ENCODE results near the gene BHLHA15. TPM values are rescaled to one million over a fixed set of nuclear protein-coding genes. Genes with fewer than 3 reads are reported as not detected.

The BHLHA15 gene
- total and polyA plus RNA-seq, 2 of the 13 experiments (the other 11 are each of a cell fraction or from before 2014, with no cell fraction given): 1.9 to 6.1 TPM

- no peak overlapping the region for H3K4me3 ChIP-seq (replicated peaks in 1 of 3; ENCODE audit: insufficient read depth in 1 of 3, low read depth in 2 of 3, low read length in 3 of 3)
- H4K20me1 ChIP-seq (ENCODE audit: insufficient read depth, low read length): no peaks in the 10 kb centered on the region
- H3K4me2 ChIP-seq (ENCODE audit: low read depth, low read length): no peak overlapping the region
- CTCF ChIA-PET (ENCODE audit: low intra/inter-chr PET ratio, low total read pairs): no interaction called here
- 88% methylated on average over 11 of the region's 11 CpGs for WGBS (ENCODE audit: low lambda C conversion rate)
- H3K4me1 ChIP-seq (ENCODE audit: insufficient read depth, low read length): peaks cover 31% of the 10 kb centered on the region
- peaks cover 1 to 6% of the 10 kb centered on the region in 2 experiments; a peak in 2 of 5 replicates for H3K36me3 ChIP-seq (replicated peaks in 1 of 2; ENCODE audit: control insufficient read depth in 1 of 2, insufficient read depth in 2 of 2, low read length in 2 of 2)
- no peak overlapping the region for H2AFZ ChIP-seq (ENCODE audit: low read length)
- POLR2A ChIA-PET: no interaction called here
- TSS peak; percentile 33 for BruUV-seq (replicated peaks)
- TF ChIP-seq ZNF570 (CRISPR knock-in tag; IDR thresholded peaks at IDR 0.05; ENCODE audit: borderline replicate concordance) (no peak), SRF (IDR thresholded peaks at IDR 0.05; ENCODE audit: low read depth, low read length) (peak; percentile 48; the same call in 1 of the 2 replicates)
- no peak for ATAC-seq
- H3K9ac ChIP-seq (ENCODE audit: insufficient read depth, low read depth, low read length): no peak overlapping the region
- H3K9me3 ChIP-seq (ENCODE audit: low read length): no peaks in the 10 kb centered on the region
- intact Hi-C loops (cut with micrococcal nuclease; ENCODE audit: unreplicated experiment): no loop called here
- no peak for FAIRE-seq
- H3K79me2 ChIP-seq (ENCODE audit: insufficient read depth, low read length): peaks cover 21% of the 10 kb centered on the region
- in situ Hi-C loops (cut with HindIII; ENCODE audit: extremely low pct_ligation_motif_present, low pct_unique_long_range_greater_than_20kb): no loop called here
- no peak for DNase-seq (ENCODE audit: low spot score)
- no peak overlapping the region for H3K27ac ChIP-seq (ENCODE audit: extremely low read length, insufficient read depth, low read length)
- H3K27me3 ChIP-seq (ENCODE audit: control insufficient read depth in 1 of 2, insufficient read depth in 2 of 2, low read length in 2 of 2): no peaks in the 10 kb centered on the region; a peak in 1 of 5 replicates
These were observed 43.8 kb downstream of the BHLHA15 start for GRCh38 chr7:98254951-98255610.

GRCh38 chr7:98256431-98256830, 45.2 kb downstream of the BHLHA15 start:
- DNase-seq (ENCODE audit: low spot score) (no peak), FAIRE-seq (no peak), ATAC-seq (no peak)
- Histone ChIP-seq H3K27ac (ENCODE audit: extremely low read length, insufficient read depth, low read length) (no peak overlapping the region), H3K9me3 (ENCODE audit: low read length) (no peaks in the 10 kb centered on the region), H3K27me3 (ENCODE audit: control insufficient read depth in 1 of 2, insufficient read depth in 2 of 2, low read length in 2 of 2) (no peaks in the 10 kb centered on the region; a peak in 1 of 5 replicates), H4K20me1 (ENCODE audit: insufficient read depth, low read length) (no peaks in the 10 kb centered on the region), H3K4me3 (replicated peaks in 1 of 3; ENCODE audit: insufficient read depth in 1 of 3, low read depth in 2 of 3, low read length in 3 of 3) (no peak overlapping the region), H3K4me1 (ENCODE audit: insufficient read depth, low read length) (peaks cover 22% of the 10 kb centered on the region), H3K36me3 (replicated peaks in 1 of 2; ENCODE audit: control insufficient read depth in 1 of 2, insufficient read depth in 2 of 2, low read length in 2 of 2) (peaks cover 1 to 6% of the 10 kb centered on the region in 2 experiments; a peak in 2 of 5 replicates), H2AFZ (ENCODE audit: low read length) (no peak overlapping the region), H3K4me2 (ENCODE audit: low read depth, low read length) (no peak overlapping the region), H3K9ac (ENCODE audit: insufficient read depth, low read depth, low read length) (no peak overlapping the region), H3K79me2 (ENCODE audit: insufficient read depth, low read length) (peaks cover 21% of the 10 kb centered on the region)
- in situ Hi-C loops (cut with HindIII; ENCODE audit: extremely low pct_ligation_motif_present, low pct_unique_long_range_greater_than_20kb) (no loop called here), intact Hi-C loops (cut with micrococcal nuclease; ENCODE audit: unreplicated experiment) (no loop called here)
- WGBS (ENCODE audit: low lambda C conversion rate): 96% methylated on average over 7 of the region's 7 CpGs
- BruUV-seq (replicated peaks): no TSS peak
- TF ChIP-seq ZBTB10 (CRISPR knock-in tag; IDR thresholded peaks at IDR 0.05; ENCODE audit: borderline replicate concordance) (no peak), ZNF280B (CRISPR knock-in tag; IDR thresholded peaks at IDR 0.05; ENCODE audit: borderline replicate concordance) (no peak)
- CTCF ChIA-PET (ENCODE audit: low intra/inter-chr PET ratio, low total read pairs): no interaction called here
- POLR2A ChIA-PET: no interaction called here

Measured in HepG2 (cell line).